EL (cell line): ENCODE measurements around the gene GRK5.

Experiments used
- DNase-seq: peaks from one replicate; pipeline ENCODE4 v3.0.0-alpha.2; 2016

The GRK5 gene

GRCh38 chr10:119347181-119347974 lies 140.0 kb downstream of the GRK5 start:
- no peak for DNase-seq

- DNase-seq, result no peak
Observed at GRCh38 chr10:119348106-119348505, 140.7 kb downstream of the GRK5 start.

- no peak for DNase-seq
Observed at GRCh38 chr10:119348516-119349240, 141.3 kb downstream of the GRK5 start.

GRCh38 chr10:119349341-119349740 lies 142.0 kb downstream of the GRK5 start:
- no peak for DNase-seq

- no peak for DNase-seq
Observed at GRCh38 chr10:119349937-119350501, 142.6 kb downstream of the GRK5 start.

GRCh38 chr10:119350502-119351097 lies 143.2 kb downstream of the GRK5 start:
- no peak for DNase-seq

- DNase-seq, result no peak
Observed at GRCh38 chr10:119351189-119351588, 143.8 kb downstream of the GRK5 start.

GRCh38 chr10:119352042-119352441 lies 144.7 kb downstream of the GRK5 start:
- no peak for DNase-seq

GRCh38 chr10:119352807-119353206 lies 145.4 kb downstream of the GRK5 start:
- no peak for DNase-seq

GRCh38 chr10:119353421-119353820 lies 146.1 kb downstream of the GRK5 start:
- DNase-seq, result no peak

- DNase-seq, result no peak
Observed at GRCh38 chr10:119355930-119356329, 148.6 kb downstream of the GRK5 start.

GRCh38 chr10:119357412-119358151 lies 150.2 kb downstream of the GRK5 start:
- no peak for DNase-seq

- DNase-seq, result no peak
Observed at GRCh38 chr10:119358152-119358512, 150.8 kb downstream of the GRK5 start.

GRCh38 chr10:119358567-119358966 lies 151.2 kb downstream of the GRK5 start:
- no peak for DNase-seq

GRCh38 chr10:119359025-119359424 lies 151.7 kb downstream of the GRK5 start:
- DNase-seq, result no peak

- DNase-seq, result no peak
Observed at GRCh38 chr10:119360181-119360921, 153.0 kb downstream of the GRK5 start.

- DNase-seq, result no peak
Observed at GRCh38 chr10:119361037-119361436, 153.7 kb downstream of the GRK5 start.

GRCh38 chr10:119362122-119362521 lies 154.8 kb downstream of the GRK5 start:
- no peak for DNase-seq

GRCh38 chr10:119364645-119365600 lies 157.6 kb downstream of the GRK5 start:
- no peak for DNase-seq

- no peak for DNase-seq
Observed at GRCh38 chr10:119365773-119366599, 158.6 kb downstream of the GRK5 start.
